Stimulated activated CD4-positive, alpha-beta T cell treated with anti-CD3 and anti-CD28 coated beads, Interleukin-1b, Interleukin-23, amount 100 ng/mL, for 4 hours (primary cell): ENCODE data around the gene TLE5.
"Not testable (repeated sequence)": the region's sequence is repeated elsewhere in the genome, so short reads cannot be mapped to it uniquely, and the experiment has no call there.

Source experiments
- DNase-seq, 2 donors: peaks; one replicate each; pipeline ENCODE4 v3.0.0-alpha.2; 2020; ENCODE audit warnings: low read depth in 2 of 2

The TLE5 gene

DNA sequence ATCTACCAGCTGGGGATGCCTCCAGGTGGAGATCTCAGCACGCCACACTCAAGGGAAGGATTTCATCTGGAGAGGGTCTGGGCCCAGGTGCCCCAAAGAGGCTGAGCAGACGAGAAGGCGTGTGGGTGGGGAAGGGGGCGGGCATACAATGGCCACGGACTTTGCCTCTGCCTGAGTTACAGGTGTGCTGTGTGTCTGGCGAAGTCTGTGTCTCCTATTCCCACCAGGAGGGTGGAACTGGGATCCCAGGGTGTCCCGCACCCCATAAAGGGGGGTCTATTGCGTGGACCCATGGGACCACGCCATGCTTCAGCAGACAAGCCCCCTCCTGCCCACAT lies 36.8 kb downstream of the TLE5 start:
- no peak for DNase-seq

DNA sequence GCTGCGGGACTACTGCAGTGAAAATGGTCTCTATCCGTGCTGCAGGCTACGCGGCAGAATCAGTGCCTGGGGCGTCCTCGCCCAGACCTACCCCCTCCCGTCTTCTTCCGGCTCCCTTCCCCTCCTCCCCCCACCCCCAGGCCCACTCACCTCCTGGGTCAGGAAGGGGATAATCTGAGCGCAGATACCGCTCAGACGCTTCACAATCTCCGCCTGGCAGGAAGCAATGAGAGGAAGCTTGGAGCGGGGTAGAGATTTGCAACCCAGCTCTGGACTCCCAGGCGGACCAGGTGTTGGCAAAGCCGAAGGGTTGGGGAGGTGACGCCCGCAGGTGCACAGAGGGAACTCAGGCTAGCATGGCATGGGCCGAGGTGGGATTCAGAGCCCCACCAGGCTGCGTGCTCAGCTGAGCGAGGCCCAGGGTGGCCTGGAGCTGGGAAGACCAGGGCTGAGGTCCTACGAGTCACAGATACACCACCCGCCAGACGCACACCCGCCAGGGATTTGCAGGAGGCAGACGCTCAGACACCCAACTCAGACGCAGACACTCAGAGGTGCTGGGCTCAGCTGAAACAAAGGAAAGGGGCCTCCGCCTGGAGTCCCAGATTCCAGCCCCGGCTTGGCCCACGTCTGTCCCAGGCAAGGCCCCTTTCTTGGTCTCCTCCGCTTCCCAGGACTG lies 37.3 kb downstream of the TLE5 start:
- DNase-seq, result no peak

DNA sequence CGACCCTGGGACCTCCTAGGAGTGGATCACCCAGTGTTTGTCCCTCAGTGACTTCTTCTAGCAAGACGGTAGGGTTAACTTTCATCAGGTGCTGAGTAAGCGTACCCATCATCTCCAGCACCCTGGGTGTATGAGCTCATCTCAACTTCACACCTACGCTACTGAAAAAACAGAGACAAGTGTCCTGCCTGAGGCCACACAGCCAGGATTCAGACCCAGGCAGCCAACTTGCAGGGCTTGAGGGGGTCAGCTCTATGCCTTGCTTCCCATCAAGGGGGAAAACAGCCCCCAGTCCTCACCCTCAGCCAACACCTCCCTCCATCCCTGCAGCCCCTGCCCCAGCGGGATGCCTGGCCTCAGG lies 37.8 kb downstream of the TLE5 start:
- DNase-seq, result no peak

DNA sequence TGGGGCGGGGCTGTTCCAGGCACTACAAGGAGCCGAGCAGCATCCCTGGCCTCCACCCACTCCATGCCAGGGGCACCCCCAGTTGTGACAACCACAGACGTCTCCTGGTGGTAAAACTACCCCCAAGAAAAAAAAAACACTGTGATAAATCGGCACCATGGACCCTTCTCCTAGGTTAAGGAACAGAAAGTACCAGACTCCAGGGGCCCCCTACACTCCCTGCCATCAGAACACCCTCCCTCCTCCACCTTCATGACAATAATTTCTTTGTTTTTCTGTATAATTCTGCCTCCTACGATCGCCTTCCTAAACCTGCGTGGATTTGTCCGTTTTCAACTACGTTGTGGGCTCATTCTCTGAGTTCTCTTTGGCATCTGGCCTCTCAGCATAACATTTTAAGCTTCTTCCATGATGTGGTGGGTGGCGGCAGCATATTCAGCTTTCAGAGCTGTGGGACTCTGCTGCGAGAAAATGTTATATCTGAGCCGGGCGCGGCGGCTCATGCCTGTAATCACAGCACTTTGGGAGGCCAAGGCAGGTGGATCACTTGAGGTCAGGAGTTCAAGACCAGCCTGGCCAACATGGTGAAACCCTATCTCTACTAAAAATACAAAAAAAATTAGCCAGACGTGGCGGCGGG lies 41.9 kb downstream of the TLE5 start:
- no peak for DNase-seq

DNA sequence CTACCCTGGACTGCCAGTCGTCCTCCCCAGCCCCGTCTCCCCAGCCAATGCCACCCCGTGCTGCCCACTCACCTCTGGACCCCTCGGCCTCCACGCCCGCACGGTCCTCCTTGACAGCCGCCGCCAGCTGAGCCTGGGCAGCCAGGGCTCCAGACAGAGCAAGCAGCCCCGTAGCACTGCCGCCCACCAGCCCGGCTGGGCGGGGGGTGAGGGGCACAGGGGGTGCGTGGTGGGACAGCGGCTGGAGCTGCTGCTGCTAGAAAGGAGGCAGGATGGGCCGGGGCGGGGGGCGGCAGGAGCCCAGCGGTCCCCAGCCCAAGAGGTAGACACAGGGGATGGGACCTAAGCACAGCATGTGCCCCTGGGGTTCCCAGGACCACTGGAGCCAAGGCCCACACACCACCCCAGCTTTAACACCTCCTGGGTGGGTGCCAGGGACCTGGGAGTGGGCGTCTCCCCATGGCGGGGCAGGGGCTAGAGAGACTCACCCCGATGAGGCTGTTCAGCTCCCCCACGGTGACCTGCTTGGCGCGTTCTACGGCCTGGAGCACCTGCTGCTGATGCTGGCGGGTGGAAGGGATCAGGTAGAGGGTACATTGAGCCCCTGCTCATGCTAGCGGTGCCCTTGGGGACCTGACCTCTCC lies 43.0 kb downstream of the TLE5 start:
- no peak for DNase-seq

DNA sequence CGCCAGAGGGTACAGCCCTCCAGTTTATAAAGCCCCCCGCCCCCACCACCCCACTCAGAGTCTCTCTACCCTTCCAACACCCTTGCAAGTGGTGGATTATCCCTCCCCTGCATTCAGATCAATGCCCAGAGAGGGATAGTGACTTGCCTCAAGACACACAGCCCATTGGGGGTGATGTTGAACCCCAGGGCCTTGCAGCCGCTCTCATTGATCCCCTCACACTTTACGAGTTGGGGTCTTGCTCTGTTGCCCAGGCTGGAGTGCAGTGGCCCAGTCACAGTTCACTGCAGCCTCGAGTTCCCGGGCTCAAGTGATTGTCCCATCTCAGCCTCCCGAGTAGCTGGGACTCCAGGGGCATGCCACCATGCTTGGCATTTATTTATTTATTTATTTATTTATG lies 44.4 kb downstream of the TLE5 start:
- no peak for DNase-seq

DNA sequence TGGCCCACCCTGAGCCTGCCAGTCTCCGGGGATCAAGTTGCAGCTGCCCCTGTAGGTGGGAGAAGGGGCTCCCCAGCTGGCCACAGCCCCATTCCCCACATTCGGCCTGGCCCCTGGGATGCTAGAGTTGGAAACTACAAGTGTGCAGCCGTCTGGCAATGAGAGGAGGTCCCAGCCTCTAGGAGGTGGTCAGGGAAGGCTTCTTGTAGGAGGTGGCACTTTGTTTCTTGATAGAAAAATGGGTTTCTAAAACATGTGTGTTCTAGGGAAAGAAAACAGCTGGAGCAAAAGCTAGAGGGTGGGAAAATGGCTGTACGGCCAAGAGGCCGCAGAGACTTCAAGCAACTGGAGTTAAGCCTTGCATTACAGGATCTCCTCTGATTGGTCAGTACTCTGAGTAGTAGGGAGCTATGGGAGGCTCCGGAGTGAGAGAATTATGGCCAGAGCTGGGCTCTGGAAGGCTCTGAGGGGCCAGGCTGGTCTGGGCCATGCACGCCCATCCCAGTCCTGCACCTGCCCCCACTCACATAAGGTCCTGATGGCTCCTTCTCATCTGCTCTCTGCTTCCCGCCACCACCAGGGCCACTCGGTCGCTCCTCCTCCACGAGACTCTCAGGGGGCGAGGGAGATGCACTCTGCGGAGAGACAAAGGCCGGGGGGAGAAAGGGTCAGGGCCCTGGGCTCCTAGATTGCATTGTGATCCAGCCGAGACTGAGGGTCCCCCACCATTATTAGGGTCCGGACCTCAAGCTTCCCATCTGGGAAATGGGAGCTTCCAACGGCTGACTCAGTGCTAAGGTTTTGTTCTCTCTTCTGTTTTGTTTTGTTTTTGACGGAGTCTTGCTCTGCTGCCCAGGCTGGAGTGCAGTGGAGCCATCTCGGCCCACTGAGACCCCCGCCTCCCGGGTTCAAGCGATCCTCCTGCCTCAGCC lies 46.9 kb downstream of the TLE5 start:
- DNase-seq, result no peak

DNA sequence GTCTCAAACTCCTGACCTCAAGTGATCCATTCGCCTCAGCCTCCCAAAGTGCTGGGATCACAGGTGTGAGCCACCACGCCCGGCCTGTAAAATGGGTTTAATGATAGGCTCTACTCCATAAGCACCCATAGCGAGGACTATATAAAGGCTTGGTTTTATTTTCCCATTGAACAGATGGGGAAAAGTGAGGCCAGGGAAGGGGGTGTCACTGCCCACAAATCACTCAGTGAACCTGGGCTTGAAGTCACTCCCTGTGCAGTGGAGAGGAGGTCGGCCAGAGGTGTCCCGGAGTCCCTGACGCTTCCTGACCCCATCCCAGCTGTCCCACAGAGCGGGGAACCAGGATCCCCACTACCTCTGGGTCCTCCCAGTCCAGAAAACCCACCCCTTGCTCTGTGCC lies 48.2 kb downstream of the TLE5 start:
- no peak for DNase-seq

DNA sequence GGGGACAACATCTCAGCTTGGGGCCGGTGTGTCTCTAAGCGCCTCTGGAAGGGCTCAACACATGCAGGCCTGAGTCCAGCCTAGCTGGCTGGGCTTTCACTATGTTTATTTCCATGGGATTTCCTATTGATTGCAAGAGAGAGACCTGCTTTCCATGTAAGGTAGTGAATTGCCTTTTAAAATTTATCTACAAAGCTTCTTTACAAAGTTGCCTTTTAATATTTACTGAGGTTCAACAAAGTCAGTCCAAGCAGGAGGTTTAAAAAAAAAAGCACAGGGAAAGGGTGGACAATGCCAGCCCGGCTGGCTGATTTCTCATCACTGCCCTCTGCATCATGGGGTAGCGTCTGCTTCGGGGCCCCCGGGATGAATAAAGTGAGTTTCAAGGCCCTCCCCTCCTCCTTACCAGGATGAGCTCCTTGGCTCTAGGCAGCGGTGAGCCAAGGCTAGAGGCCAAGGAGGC lies 49.0 kb downstream of the TLE5 start:
- no peak for DNase-seq

DNA sequence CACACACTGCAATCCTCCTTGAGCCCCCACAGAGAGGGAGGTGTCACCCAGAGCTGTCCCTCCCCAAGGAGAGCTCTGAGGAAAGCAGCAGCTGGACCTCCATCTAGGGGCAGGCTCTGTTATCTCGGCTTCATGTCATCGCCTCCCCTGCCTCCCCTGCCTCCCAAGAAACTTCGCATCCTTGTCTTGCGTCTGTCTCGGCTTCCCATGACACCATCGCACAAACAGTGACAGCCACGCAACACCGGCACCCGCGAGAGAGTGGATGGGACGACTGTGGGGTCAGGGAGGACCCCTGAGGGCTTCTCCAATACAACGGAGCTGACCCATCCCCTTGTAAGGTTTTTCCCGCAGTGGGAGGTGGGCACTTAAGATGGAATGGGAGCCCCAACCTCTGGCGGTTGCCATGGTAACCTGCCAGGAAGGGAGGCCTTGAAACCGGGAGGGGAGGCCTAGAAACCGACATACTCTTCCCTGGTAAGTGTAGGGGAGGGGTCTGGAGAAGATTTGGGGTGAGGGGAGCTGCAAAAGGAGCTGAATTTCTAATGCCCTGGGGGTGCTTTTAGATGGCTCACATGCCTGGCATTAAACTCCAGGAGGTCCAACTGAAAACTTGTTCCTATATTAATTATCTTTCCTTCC lies 49.6 kb downstream of the TLE5 start:
- no peak for DNase-seq

DNA sequence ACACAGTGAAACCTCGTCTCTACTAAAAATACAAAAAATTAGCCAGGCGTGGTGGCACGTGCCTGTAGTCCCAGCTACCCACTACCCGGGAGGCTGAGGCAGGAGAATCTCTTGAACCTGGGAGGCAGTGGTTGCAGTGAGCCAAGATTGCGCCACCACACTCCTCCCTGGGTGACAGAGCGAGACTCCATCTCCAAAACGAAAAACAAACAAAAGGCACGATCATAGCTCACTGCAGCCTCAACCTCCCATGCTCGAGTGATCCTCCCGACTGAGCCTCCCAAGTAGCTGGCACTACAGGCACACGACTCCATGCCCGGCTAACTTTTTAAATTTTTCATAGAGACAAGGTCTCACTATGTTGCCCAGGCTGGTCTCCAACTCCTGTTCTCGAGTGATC lies 50.2 kb downstream of the TLE5 start:
- DNase-seq, result not testable (repeated sequence)

DNA sequence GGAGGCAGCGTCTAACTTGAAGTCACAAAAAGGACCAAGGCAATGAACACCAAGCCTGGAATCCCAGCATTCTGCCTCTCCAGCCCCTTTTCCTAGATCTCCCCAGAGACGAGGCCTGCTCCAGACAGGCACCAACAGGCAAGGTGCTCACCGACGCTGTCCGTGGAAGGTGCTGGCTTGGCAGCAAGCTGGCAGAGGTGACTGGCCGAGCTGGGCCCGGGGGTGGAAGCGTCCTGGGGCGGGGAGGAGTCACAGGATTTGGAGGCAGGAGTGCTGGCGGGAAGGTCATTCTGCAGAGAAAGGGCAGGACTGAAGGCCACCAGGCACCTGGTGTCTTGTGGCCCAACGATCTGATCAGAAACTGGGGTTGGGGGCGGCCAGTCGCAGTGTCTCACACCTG lies 51.4 kb downstream of the TLE5 start:
- DNase-seq, result no peak

DNA sequence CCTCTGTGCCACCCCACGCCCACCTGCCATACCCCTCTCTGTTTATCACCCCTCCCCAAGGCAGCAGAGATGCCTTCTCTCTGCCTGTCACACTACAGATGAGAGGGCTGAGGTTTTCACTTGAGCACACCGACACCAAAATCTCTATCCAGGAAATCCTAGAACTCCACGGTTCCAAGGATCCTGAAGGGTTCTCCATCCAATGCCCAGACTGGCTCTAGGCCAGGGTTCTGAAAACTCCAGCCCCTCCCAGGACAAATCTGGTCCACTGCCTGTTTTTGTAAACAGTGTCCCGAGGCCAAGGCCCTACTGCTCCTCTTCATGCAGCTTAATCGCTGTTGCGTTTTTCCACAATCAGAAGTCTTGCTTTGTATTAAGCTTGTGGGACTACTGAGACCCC lies 53.3 kb downstream of the TLE5 start:
- no peak for DNase-seq

DNA sequence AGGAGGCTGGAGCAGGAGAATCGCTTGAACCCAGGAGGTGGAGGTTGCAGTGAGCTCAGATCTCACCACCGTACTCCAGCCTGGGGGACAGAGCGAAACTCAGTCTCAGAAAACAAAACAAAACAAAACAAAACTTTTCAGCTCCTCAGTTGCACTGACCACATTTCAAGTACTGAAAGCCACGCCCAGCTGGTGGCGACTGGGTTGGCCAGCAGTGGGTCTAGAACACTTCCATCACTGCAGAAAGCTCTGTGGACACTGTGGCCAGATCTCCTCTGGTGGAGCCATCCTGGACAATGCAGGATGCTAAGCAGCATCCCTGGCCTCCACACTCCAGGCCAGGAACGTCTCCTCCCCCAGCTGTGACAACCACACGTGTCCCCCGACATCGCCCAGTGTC lies 54.3 kb downstream of the TLE5 start:
- DNase-seq, result no peak

DNA sequence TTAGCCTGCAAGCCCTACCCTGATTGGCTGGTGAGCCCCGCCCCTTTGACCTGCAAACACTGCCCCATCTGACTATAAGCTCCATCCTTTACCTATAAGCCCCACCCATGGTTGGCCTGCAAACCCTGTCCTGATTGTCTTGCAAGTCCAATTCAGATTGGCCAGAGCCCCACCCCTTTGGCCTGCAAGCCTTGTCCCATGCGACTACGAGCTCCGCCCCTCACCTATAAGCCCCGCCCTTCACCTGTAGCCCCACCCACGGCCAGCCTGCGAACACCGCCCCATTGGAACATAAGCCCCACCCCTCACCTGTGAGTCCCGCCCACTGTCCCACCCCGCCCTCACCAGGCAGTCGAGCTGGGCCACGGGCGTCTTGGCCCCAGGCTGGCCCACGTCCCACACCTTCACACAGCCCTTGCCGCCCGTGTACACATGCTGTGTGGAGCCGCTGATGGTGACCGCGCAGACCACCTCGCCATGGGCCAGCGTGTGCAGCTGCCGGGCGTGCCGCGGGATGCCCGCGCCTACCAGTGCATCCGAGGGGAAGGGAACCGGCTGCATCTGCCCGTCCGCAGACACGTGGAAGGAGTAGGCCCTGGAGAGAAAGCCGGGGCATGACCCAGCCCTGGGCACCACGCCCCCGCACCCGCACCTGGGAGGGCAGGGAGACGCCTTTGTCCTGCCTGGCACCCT lies 56.1 kb downstream of the TLE5 start:
- DNase-seq, result no peak

DNA sequence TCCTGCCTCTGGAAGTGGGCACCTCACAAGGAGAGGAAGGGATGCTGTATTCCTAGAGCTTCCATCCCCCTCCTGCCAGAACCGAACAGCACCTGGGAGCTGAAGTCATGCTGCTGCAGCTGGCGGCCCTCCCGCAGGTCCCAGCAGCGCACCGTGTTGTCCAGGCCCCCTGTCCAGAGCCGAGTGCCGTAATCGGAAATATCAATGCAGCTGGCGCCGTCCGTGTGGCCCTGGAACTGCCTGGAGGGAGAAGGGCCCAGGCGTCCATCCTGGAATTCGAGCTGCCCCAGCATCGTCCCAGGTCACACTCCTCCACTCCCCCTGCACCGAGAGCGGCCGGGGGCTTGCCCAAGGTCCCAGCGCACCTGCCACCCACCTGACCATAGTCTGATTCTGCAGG lies 57.0 kb downstream of the TLE5 start:
- no peak for DNase-seq

DNA sequence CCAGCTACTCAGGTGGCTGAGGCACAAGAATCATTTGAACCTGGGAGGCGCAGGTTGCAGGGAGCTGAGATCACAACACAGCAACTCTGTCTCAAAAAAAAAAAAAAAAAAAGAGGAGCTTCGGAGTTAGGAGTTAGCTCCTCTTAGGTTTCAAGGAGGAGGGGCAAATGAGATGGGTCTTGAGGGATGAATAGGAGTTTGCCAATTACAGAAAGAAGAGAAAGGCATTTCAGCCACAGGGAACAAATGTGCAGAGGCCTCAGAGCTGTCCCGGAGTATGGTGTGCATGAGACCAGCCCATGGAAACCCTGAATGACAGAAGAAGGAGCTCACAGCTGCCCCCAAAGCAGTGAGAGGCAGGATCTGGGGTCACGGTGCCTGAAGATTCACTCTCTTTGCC lies 57.8 kb downstream of the TLE5 start:
- DNase-seq, result no peak

DNA sequence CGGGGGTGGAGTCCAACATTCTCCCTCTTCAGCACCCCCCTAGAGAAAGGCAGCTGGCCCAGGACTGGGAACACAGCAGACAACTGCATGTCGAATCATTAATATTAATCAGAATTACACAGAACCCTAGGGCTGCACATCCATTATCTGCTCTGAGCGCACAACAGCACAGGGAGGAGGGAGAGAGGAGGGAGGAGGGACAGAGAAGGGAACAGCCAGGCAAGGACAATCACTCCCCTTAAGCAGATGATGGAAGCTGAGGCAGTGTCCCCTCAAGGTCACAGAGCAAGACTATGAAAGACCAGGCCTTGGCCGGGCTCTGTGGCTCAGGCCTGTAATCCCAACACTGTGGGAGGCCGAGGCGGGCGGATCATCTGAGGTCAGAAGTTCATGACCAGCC lies 59.2 kb downstream of the TLE5 start:
- no peak for DNase-seq
